ENCODE measurements around the gene MEGF10.

The MEGF10 gene

DNA sequence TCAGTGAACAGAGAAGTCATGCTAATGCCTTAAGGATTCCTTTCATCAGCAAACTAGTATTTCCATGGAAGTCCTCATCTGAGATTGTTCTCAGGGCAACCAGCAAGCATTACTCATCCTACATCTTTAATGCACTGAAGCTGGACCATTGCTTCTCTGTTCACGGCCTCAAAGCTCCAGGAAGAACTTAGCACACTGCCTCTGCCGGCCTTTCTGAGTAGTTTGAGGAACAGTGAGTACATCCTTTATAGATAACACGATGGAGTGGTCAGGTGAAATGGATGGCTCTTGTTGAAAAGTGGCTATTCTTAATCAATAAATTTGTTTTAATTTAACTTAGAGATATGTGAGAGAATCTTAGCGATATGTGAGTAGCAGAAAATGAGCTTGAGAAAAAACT, 35.8 kb downstream of the MEGF10 start:
- H3K27me3 ChIP-seq (replicated peaks; ENCODE audit: control insufficient read depth, insufficient read depth, low read length): no peaks in the 10 kb centered on the region
- H3K36me3 ChIP-seq (ENCODE audit: control insufficient read depth, insufficient read depth, low read length): no peaks in the 10 kb centered on the region
- H3K4me3 ChIP-seq (replicated peaks; ENCODE audit: low read depth, low read length): no peak overlapping the region
- DNase-seq (ENCODE audit: extremely low read depth, insufficient read length): no peak
- TF ChIP-seq CTCF (IDR thresholded peaks at IDR 0.05; ENCODE audit: insufficient read depth, low read length, poor library complexity, severe bottlenecking): peak; percentile 9

- Histone ChIP-seq H3K4me3 (replicated peaks; ENCODE audit: low read depth, low read length) (no peak overlapping the region), H3K27me3 (replicated peaks; ENCODE audit: control insufficient read depth, insufficient read depth, low read length) (no peaks in the 10 kb centered on the region), H3K36me3 (ENCODE audit: control insufficient read depth, insufficient read depth, low read length) (no peaks in the 10 kb centered on the region)
- TF ChIP-seq CTCF (IDR thresholded peaks at IDR 0.05; ENCODE audit: insufficient read depth, low read length, poor library complexity, severe bottlenecking): no peak
- no peak for DNase-seq (ENCODE audit: extremely low read depth, insufficient read length)
Measured at GRCh38 chr5:127326976-127327755, 36.6 kb downstream of the MEGF10 start.

GRCh38 chr5:127330116-127330515, 39.5 kb downstream of the MEGF10 start:
- Histone ChIP-seq H3K4me3 (replicated peaks; ENCODE audit: low read depth, low read length) (no peak overlapping the region), H3K27me3 (replicated peaks; ENCODE audit: control insufficient read depth, insufficient read depth, low read length) (no peaks in the 10 kb centered on the region; the same call in 1 of the 2 replicates), H3K36me3 (ENCODE audit: control insufficient read depth, insufficient read depth, low read length) (no peaks in the 10 kb centered on the region)
- DNase-seq (ENCODE audit: extremely low read depth, insufficient read length): no peak
- TF ChIP-seq CTCF (IDR thresholded peaks at IDR 0.05; ENCODE audit: insufficient read depth, low read length, poor library complexity, severe bottlenecking): no peak

DNA sequence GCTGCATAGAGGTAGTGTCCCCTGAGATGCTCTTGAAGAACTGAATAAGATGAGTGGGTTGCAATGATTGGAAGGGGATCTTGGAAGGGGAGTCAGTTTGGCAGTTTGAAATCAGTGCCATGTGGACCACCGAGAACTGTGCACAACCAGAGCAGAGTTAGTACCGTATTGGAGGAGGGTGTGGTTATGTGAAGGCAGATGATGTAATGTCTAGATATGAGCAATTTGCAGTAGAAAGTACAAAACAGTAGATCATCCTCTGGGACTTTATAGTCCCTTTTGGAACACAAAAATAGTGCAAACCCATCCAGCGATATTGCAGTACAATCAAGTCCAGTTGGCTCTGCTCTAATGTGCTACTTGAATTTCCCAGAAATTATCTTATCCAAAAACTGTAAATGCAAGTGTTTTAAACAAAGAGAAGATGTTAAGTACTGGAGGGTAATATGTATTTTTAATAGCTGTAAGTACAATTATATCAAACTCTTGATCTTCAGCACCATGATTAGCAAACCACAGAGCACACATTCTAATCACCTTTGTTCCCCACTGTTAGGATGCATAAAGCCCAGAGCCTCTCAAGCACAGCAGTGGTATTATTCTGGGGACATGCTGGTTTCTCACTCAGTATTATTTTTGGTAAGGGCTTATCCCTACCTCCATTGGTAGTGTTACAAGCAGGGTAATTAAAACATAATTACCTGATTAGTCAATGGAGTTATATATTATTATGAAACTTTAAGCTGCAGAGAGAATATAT, 41.5 kb downstream of the MEGF10 start:
- Histone ChIP-seq H3K4me3 (replicated peaks; ENCODE audit: low read depth, low read length) (no peak overlapping the region), H3K27me3 (replicated peaks; ENCODE audit: control insufficient read depth, insufficient read depth, low read length) (no peaks in the 10 kb centered on the region; the same call in 1 of the 2 replicates), H3K36me3 (ENCODE audit: control insufficient read depth, insufficient read depth, low read length) (no peaks in the 10 kb centered on the region)
- DNase-seq (ENCODE audit: extremely low read depth, insufficient read length): no peak
- no peak for TF ChIP-seq CTCF (IDR thresholded peaks at IDR 0.05; ENCODE audit: insufficient read depth, low read length, poor library complexity, severe bottlenecking)

GRCh38 chr5:127333483-127333882, 42.9 kb downstream of the MEGF10 start:
- Histone ChIP-seq H3K4me3 (replicated peaks; ENCODE audit: low read depth, low read length) (no peak overlapping the region), H3K27me3 (replicated peaks; ENCODE audit: control insufficient read depth, insufficient read depth, low read length) (no peaks in the 10 kb centered on the region; the same call in 1 of the 2 replicates), H3K36me3 (ENCODE audit: control insufficient read depth, insufficient read depth, low read length) (no peaks in the 10 kb centered on the region)
- DNase-seq (ENCODE audit: extremely low read depth, insufficient read length): no peak
- no peak for TF ChIP-seq CTCF (IDR thresholded peaks at IDR 0.05; ENCODE audit: insufficient read depth, low read length, poor library complexity, severe bottlenecking)

All from GM06990 (cell line).